WTC11 (cell line): ENCODE results near the gene APOBEC3G. TPM values are rescaled to one million over a fixed set of nuclear protein-coding genes. Genes with fewer than 3 reads are reported as not detected.
A peak's percentile ranks its signal among the peaks of the same experiment; 100 is the strongest.

ENCODE experiments used
- ATAC-seq: fragments of 200-7000 bp; cut with Tn5 transposase; 2 replicates; pipeline ENCODE4 v1.10.0; 2021; ENCODE audit warnings: mild to moderate bottlenecking, moderate library complexity
- CTCF ChIA-PET: fragments of 300-600 bp; sonication (Branson Sonifier 250); formaldehyde crosslinking; loops from one replicate; lab custom pipeline; 2021; ENCODE audit warnings: antibody characterized with exemption; lab: Charles Lee
- POLR2A ChIA-PET: fragments of 350-600 bp; sonication (Branson Sonifier 250); formaldehyde crosslinking; loops from one replicate; lab custom pipeline; 2021; ENCODE audit warnings: antibody characterized with exemption; lab: Charles Lee
- DNase-seq: peaks from one replicate; pipeline ENCODE4 v3.0.0; 2021; ENCODE audit warnings: low spot score
- H3K27ac Mint-ChIP-seq: 2 replicates; pipeline ENCODE4 v1.8.0; 2021; ENCODE audit warnings: mixed read lengths
- H3K27me3 Mint-ChIP-seq: 2 replicates; pipeline ENCODE4 v1.8.0; 2021; ENCODE audit warnings: low read depth, mild to moderate bottlenecking, moderate library complexity, mixed read lengths
- H3K36me3 Mint-ChIP-seq: 2 replicates; pipeline ENCODE4 v1.8.0; 2021; ENCODE audit warnings: mixed read lengths
- H3K4me1 Mint-ChIP-seq: 2 replicates; pipeline ENCODE4 v1.8.0; 2022; ENCODE audit warnings: mixed read lengths
- H3K4me3 Mint-ChIP-seq: 2 replicates; pipeline ENCODE4 v1.8.0; 2021; ENCODE audit warnings: mild to moderate bottlenecking, moderate library complexity, mixed read lengths
- H3K9me3 Mint-ChIP-seq: 2 replicates; pipeline ENCODE4 v1.8.0; 2021; ENCODE audit warnings: mixed read lengths
- FOXP1 ChIP-seq: sonication (generic); formaldehyde crosslinking; IDR thresholded peaks from 2 replicates; pipeline ENCODE4 v1.8.0; 2022; ENCODE audit warnings: missing genetic modification reagents, mild to moderate bottlenecking, moderate library complexity, borderline replicate concordance
- NR2C2 ChIP-seq: sonication (generic); formaldehyde crosslinking; IDR thresholded peaks from 2 replicates; pipeline ENCODE4 v1.8.0; 2022; ENCODE audit warnings: mild to moderate bottlenecking, missing genetic modification reagents
- SMAD3 ChIP-seq: sonication (generic); formaldehyde crosslinking; IDR thresholded peaks from 2 replicates; pipeline ENCODE4 v1.8.0; 2022; ENCODE audit warnings: missing genetic modification reagents, mild to moderate bottlenecking, borderline replicate concordance
- TCF7 ChIP-seq: sonication (generic); formaldehyde crosslinking; IDR thresholded peaks from 2 replicates; pipeline ENCODE4 v1.8.0; 2022; ENCODE audit warnings: mild to moderate bottlenecking, low read depth, missing genetic modification reagents, moderate library complexity
- ZNF138 ChIP-seq: sonication (generic); formaldehyde crosslinking; conservative IDR thresholded peaks from 2 replicates; pipeline ENCODE4 v1.8.1; 2022; ENCODE audit warnings: mild to moderate bottlenecking, moderate library complexity, missing genetic modification reagents
- ZNF263 ChIP-seq: sonication (generic); formaldehyde crosslinking; IDR thresholded peaks from 2 replicates; pipeline ENCODE4 v1.8.1; 2022; ENCODE audit warnings: low read depth, mild to moderate bottlenecking, moderate library complexity, missing genetic modification reagents
- ZNF396 ChIP-seq: fragments of 250-450 bp; sonication (Bioruptor Pico); IDR thresholded peaks from 2 replicates; pipeline ENCODE4 v1.8.0; 2021; ENCODE audit warnings: mild to moderate bottlenecking, moderate library complexity, borderline replicate concordance
- ZNF416 ChIP-seq: fragments of 250-450 bp; sonication (Bioruptor Pico); IDR thresholded peaks from 2 replicates; pipeline ENCODE4 v1.9.0; 2021; ENCODE audit warnings: mild to moderate bottlenecking, inconsistent platforms
- ZNF423 ChIP-seq: fragments of 250-450 bp; sonication (Bioruptor Pico); IDR thresholded peaks from 2 replicates; pipeline ENCODE4 v2.1.2; 2022; ENCODE audit warnings: mild to moderate bottlenecking, moderate library complexity
- total RNA-seq: library from RNA; stranded (reverse); gene quantifications from 3 replicates; pipeline ENCODE4 v1.2.3, GENCODE V29; 2021
- TF ChIP-seq, protein P1 (sequence below): fragments of 250-450 bp; sonication (Bioruptor Pico); IDR thresholded peaks from 2 replicates; pipeline ENCODE4 v1.9.0; 2021; ENCODE audit warnings: mild to moderate bottlenecking, borderline replicate concordance
- TF ChIP-seq, protein P2 (sequence below): fragments of 250-450 bp; sonication (Bioruptor Pico); IDR thresholded peaks from 2 replicates; pipeline ENCODE4 v1.9.0; 2021; ENCODE audit warnings: mild to moderate bottlenecking
- TF ChIP-seq, protein P3 (sequence below): sonication (generic); formaldehyde crosslinking; IDR thresholded peaks from 2 replicates; pipeline ENCODE4 v1.8.0; 2022; ENCODE audit warnings: mild to moderate bottlenecking, missing genetic modification reagents
- TF ChIP-seq, protein P4 (sequence below): sonication (generic); formaldehyde crosslinking; IDR thresholded peaks from 2 replicates; pipeline ENCODE4 v1.8.0; 2022; ENCODE audit warnings: mild to moderate bottlenecking, missing genetic modification reagents
- TF ChIP-seq, protein P5 (sequence below): fragments of 250-450 bp; sonication (Bioruptor Pico); conservative IDR thresholded peaks from 2 replicates; pipeline ENCODE4 v1.9.0; 2021; ENCODE audit warnings: mild to moderate bottlenecking
- TF ChIP-seq, protein P6 (sequence below): sonication (generic); formaldehyde crosslinking; IDR thresholded peaks from 2 replicates; pipeline ENCODE4 v1.8.1; 2023; ENCODE audit warnings: mild to moderate bottlenecking, moderate library complexity, missing genetic modification reagents

Gene APOBEC3G
- total RNA-seq, 1 experiment from 2014 or later, result 1.8 TPM

DNA sequence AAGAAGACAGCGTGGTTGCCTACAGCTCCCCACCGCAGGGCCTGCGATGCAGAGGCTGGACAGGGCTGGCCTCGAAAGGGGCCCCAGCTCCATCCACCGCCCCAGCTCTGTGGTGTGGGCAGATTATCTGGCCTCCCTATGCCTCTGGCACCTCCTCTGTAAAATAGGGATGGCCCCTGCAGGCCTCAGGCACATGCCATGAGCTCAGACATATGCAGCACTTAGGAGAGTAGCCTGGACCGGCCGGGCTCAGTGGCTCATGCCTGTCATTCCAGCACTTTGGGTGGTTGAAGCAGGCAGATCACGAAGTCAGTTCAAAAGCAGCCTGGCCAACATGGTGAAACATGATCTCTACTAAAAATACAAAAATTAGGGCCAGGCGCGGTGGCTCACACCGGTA is 48.8 kb upstream of the APOBEC3G start (continued):
- TF ChIP-seq, protein P1, sequence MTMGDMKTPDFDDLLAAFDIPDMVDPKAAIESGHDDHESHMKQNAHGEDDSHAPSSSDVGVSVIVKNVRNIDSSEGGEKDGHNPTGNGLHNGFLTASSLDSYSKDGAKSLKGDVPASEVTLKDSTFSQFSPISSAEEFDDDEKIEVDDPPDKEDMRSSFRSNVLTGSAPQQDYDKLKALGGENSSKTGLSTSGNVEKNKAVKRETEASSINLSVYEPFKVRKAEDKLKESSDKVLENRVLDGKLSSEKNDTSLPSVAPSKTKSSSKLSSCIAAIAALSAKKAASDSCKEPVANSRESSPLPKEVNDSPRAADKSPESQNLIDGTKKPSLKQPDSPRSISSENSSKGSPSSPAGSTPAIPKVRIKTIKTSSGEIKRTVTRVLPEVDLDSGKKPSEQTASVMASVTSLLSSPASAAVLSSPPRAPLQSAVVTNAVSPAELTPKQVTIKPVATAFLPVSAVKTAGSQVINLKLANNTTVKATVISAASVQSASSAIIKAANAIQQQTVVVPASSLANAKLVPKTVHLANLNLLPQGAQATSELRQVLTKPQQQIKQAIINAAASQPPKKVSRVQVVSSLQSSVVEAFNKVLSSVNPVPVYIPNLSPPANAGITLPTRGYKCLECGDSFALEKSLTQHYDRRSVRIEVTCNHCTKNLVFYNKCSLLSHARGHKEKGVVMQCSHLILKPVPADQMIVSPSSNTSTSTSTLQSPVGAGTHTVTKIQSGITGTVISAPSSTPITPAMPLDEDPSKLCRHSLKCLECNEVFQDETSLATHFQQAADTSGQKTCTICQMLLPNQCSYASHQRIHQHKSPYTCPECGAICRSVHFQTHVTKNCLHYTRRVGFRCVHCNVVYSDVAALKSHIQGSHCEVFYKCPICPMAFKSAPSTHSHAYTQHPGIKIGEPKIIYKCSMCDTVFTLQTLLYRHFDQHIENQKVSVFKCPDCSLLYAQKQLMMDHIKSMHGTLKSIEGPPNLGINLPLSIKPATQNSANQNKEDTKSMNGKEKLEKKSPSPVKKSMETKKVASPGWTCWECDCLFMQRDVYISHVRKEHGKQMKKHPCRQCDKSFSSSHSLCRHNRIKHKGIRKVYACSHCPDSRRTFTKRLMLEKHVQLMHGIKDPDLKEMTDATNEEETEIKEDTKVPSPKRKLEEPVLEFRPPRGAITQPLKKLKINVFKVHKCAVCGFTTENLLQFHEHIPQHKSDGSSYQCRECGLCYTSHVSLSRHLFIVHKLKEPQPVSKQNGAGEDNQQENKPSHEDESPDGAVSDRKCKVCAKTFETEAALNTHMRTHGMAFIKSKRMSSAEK (CRISPR knock-in tag), result no peak
- no peak for TF ChIP-seq ZNF138
- TF ChIP-seq SMAD3 (CRISPR knock-in tag), result no peak
- TF ChIP-seq, all 79 proteins: peak for 0

DNA sequence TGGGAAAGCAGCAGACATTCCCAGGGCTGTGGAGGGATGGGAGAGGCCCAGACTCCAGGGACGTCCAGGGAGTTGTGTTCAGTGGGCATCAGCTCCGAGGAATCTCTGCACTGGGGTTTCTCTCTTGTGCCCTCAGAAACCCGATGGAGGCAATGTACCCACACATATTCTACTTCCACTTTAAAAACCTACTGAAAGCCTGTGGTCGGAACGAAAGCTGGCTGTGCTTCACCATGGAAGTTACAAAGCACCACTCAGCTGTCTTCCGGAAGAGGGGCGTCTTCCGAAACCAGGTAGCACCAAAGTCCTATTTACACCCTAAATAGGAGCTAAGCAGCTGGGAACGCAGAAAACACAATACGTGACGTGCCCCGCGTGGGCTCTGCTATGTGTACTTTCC is 47.8 kb upstream of the APOBEC3G start:
- ChIA-PET POLR2A (interaction anchor here (1.4 kb wide), 1 partner anchor 15 kb away, joined by 3 read pairs; the partner anchor contains the start of gene APOBEC3C), CTCF (interaction anchor here (2.0 kb wide), 1 partner anchor 106 kb away, joined by 4 read pairs; no protein-coding TSS in a partner anchor)
- H3K36me3 Mint-ChIP-seq, result peaks cover 8% of the 10 kb centered on the region; the same call in 1 of the 2 replicates
- H3K4me3 Mint-ChIP-seq, result no peak overlapping the region
- H3K27ac Mint-ChIP-seq, result no peak overlapping the region
- no peak for TF ChIP-seq TCF7 (CRISPR knock-in tag)
- TF ChIP-seq ZNF423 (CRISPR knock-in tag), result no peak
- TF ChIP-seq ZNF416 (CRISPR knock-in tag), result no peak
- TF ChIP-seq, protein P2, sequence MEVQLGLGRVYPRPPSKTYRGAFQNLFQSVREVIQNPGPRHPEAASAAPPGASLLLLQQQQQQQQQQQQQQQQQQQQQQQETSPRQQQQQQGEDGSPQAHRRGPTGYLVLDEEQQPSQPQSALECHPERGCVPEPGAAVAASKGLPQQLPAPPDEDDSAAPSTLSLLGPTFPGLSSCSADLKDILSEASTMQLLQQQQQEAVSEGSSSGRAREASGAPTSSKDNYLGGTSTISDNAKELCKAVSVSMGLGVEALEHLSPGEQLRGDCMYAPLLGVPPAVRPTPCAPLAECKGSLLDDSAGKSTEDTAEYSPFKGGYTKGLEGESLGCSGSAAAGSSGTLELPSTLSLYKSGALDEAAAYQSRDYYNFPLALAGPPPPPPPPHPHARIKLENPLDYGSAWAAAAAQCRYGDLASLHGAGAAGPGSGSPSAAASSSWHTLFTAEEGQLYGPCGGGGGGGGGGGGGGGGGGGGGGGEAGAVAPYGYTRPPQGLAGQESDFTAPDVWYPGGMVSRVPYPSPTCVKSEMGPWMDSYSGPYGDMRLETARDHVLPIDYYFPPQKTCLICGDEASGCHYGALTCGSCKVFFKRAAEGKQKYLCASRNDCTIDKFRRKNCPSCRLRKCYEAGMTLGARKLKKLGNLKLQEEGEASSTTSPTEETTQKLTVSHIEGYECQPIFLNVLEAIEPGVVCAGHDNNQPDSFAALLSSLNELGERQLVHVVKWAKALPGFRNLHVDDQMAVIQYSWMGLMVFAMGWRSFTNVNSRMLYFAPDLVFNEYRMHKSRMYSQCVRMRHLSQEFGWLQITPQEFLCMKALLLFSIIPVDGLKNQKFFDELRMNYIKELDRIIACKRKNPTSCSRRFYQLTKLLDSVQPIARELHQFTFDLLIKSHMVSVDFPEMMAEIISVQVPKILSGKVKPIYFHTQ (CRISPR knock-in tag), result no peak
- TF ChIP-seq FOXP1 (CRISPR knock-in tag), result no peak
- TF ChIP-seq, protein P3, sequence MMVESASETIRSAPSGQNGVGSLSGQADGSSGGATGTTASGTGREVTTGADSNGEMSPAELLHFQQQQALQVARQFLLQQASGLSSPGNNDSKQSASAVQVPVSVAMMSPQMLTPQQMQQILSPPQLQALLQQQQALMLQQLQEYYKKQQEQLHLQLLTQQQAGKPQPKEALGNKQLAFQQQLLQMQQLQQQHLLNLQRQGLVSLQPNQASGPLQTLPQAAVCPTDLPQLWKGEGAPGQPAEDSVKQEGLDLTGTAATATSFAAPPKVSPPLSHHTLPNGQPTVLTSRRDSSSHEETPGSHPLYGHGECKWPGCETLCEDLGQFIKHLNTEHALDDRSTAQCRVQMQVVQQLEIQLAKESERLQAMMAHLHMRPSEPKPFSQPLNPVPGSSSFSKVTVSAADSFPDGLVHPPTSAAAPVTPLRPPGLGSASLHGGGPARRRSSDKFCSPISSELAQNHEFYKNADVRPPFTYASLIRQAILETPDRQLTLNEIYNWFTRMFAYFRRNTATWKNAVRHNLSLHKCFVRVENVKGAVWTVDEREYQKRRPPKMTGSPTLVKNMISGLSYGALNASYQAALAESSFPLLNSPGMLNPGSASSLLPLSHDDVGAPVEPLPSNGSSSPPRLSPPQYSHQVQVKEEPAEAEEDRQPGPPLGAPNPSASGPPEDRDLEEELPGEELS (CRISPR knock-in tag), result no peak
- TF ChIP-seq ZNF263, result no peak
- no peak for TF ChIP-seq NR2C2 (CRISPR knock-in tag)
- ATAC-seq (no peak), DNase-seq (no peak)
- H3K9me3 Mint-ChIP-seq, result no peaks in the 10 kb centered on the region
- peaks cover 60% of the 10 kb centered on the region for H3K4me1 Mint-ChIP-seq
- H3K27me3 Mint-ChIP-seq, result no peaks in the 10 kb centered on the region

DNA sequence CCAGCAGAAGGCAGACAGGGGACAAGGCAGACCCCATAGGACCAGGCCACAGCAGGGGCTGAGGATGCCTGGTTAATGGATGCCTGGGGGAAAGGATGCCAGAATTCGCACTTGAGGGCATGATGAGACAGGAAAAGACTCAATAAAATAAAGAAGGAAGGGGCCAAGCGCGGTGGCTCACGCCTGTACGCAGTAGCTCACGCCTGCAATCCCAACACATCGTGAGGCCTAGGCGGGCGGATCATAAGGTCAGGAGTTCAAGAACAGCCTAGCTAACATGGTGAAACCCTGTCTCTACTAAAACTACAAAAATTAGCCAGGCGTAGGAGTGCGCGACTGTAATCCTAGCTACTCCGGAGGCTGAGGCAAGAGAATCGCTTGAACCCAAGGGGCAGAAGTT is 46.4 kb upstream of the APOBEC3G start:
- POLR2A ChIA-PET, result interaction anchor here (0.5 kb wide), 1 partner anchor 23 kb away, joined by 3 read pairs; no protein-coding TSS in a partner anchor
- CTCF ChIA-PET, result interaction anchor here (0.7 to 1.3 kb wide), 3 partner anchors 10 to 262 kb away, joined by 3 to 6 read pairs (median 6); partner anchors contain the start of gene APOBEC3D

More for the DNA sequence above, 46.4 kb upstream of the APOBEC3G start:
- DNase-seq (no peak), ATAC-seq (no peak)
- Mint-ChIP-seq H3K4me3 (peak overlapping the region; percentile 38; the same call in 1 of the 2 replicates), H3K9me3 (no peaks in the 10 kb centered on the region), H3K36me3 (peaks cover 8% of the 10 kb centered on the region; the same call in 1 of the 2 replicates), H3K27ac (peak overlapping the region; percentile 94; the same call in 1 of the 2 replicates), H3K27me3 (no peaks in the 10 kb centered on the region), H3K4me1 (peaks cover 61% of the 10 kb centered on the region)
- TF ChIP-seq, protein P4, sequence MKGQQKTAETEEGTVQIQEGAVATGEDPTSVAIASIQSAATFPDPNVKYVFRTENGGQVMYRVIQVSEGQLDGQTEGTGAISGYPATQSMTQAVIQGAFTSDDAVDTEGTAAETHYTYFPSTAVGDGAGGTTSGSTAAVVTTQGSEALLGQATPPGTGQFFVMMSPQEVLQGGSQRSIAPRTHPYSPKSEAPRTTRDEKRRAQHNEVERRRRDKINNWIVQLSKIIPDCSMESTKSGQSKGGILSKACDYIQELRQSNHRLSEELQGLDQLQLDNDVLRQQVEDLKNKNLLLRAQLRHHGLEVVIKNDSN (CRISPR knock-in tag), result no peak
- TF ChIP-seq, protein P5, sequence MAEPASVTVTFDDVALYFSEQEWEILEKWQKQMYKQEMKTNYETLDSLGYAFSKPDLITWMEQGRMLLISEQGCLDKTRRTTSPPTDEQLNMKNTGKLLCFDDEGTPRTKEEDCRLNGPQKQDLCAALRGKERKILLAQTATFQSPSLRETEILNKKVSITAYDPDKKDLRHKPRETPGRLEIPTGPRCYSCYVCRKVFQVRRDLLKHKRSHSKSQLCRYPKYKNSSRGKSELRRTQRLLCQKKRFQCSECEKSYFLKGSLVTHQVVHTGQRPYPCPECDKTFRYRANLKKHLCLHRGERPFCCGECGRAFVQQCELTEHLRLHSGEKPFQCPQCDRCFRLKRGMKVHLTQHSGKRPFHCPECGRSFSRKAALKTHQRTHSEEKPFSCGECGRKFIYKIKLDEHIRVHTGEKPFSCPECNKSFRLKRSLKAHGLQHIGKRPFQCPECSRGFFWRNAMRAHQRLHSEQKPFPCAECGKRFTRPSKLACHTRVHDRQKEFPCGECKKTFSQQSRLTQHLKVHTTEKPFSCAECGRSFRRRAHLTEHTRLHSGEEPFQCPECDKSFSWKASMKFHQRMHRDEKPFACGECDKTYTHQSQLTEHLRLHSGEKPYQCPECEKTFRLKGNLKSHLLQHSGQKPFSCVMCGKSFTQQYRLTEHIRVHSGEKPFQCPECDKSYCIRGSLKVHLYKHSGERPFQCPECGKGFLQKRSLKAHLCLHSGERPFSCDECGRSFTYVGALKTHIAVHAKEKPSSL (CRISPR knock-in tag), result no peak
- TF ChIP-seq, protein P6, sequence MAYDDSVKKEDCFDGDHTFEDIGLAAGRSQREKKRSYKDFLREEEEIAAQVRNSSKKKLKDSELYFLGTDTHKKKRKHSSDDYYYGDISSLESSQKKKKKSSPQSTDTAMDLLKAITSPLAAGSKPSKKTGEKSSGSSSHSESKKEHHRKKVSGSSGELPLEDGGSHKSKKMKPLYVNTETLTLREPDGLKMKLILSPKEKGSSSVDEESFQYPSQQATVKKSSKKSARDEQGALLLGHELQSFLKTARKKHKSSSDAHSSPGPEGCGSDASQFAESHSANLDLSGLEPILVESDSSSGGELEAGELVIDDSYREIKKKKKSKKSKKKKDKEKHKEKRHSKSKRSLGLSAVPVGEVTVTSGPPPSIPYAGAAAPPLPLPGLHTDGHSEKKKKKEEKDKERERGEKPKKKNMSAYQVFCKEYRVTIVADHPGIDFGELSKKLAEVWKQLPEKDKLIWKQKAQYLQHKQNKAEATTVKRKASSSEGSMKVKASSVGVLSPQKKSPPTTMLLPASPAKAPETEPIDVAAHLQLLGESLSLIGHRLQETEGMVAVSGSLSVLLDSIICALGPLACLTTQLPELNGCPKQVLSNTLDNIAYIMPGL (CRISPR knock-in tag), result no peak
- TF ChIP-seq ZNF416 (CRISPR knock-in tag) (no peak), ZNF396 (CRISPR knock-in tag) (no peak)
